ENCODE data around the gene DDC. TPM values are rescaled to one million over a fixed set of nuclear protein-coding genes. Genes with fewer than 3 reads are reported as not detected.
A peak's percentile ranks its signal among the peaks of the same experiment; 100 is the strongest.

DDC gene
- total and polyA plus RNA-seq, 4 donors: 27.2 to 74.9 (median 58.6) TPM

DNA sequence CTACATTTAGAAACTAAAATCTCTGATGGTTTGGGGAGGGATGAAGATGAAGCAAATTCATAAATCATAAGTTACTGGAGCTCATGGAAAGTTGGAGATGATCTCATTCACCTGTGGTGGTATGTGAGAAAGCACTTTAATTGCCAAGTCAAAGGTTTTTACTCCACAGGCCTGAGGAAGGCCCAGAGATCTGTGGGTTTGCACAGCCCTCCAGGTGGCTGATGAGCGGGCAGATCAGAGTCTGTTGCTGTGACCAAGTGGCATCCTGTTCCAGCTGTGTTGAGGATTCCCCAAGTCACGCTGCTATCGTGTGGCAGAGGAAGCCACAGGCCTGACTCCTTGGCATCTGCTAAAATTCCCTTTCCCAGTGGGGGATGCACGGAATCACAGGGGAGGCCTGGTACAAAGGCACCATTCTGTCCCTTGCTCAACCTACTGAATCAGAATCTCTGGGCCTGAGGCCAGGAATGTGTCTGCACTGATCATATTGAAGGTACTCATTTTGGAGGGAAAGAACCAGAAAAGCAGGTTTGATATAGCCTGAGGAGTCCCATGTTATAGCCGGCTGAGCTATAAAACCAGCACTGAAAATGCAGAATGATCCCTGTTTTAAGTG is 19.7 kb upstream of the DDC start:
- Histone ChIP-seq H3K4me3 (ENCODE audit: low read depth in 1 of 3, low read length in 3 of 3) (no peak overlapping the region), H3K27ac (ENCODE audit: low read depth in 1 of 2, low read length in 2 of 2) (no peak overlapping the region), H3K9me3 (ENCODE audit: control insufficient read depth in 4 of 4, low read length in 3 of 4) (peaks cover 0 to 4% (median 1%) of the 10 kb centered on the region in 4 donors), H3K9ac (ENCODE audit: low read depth in 1 of 2, low read length in 2 of 2) (no peak overlapping the region), H3K36me3 (ENCODE audit: control insufficient read depth in 4 of 4, insufficient read depth in 3 of 4, low read depth in 1 of 4, low read length in 3 of 4) (no peaks in the 10 kb centered on the region), H3K27me3 (ENCODE audit: control insufficient read depth in 4 of 4, insufficient read depth in 4 of 4, low read length in 3 of 4) (no peaks in the 10 kb centered on the region), H3K4me1 (ENCODE audit: control insufficient read depth in 4 of 4, insufficient read depth in 4 of 4, low read length in 3 of 4) (peaks cover 0 to 5% (median 2%) of the 10 kb centered on the region in 4 donors)
- TF ChIP-seq, protein P1, sequence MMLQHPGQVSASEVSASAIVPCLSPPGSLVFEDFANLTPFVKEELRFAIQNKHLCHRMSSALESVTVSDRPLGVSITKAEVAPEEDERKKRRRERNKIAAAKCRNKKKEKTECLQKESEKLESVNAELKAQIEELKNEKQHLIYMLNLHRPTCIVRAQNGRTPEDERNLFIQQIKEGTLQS (IDR thresholded peaks at IDR 0.05): no peak
- TF ChIP-seq SP1 (IDR thresholded peaks at IDR 0.05) (no peak), FOXA1 (IDR thresholded peaks at IDR 0.05) (no peak), TAF1 (conservative IDR thresholded peaks at IDR 0.05) (no peak), GABPA (IDR thresholded peaks at IDR 0.05 in 1 of 2, conservative IDR thresholded peaks at IDR 0.05 in 1 of 2) (no peak), JUND (IDR thresholded peaks at IDR 0.05) (no peak), RAD21 (IDR thresholded peaks at IDR 0.05) (no peak), RXRA (IDR thresholded peaks at IDR 0.05) (no peak), NR2F2 (IDR thresholded peaks at IDR 0.05) (no peak), HNF4G (IDR thresholded peaks at IDR 0.05) (no peak), YY1 (IDR thresholded peaks at IDR 0.05) (no peak)
- TF ChIP-seq, protein P2, sequence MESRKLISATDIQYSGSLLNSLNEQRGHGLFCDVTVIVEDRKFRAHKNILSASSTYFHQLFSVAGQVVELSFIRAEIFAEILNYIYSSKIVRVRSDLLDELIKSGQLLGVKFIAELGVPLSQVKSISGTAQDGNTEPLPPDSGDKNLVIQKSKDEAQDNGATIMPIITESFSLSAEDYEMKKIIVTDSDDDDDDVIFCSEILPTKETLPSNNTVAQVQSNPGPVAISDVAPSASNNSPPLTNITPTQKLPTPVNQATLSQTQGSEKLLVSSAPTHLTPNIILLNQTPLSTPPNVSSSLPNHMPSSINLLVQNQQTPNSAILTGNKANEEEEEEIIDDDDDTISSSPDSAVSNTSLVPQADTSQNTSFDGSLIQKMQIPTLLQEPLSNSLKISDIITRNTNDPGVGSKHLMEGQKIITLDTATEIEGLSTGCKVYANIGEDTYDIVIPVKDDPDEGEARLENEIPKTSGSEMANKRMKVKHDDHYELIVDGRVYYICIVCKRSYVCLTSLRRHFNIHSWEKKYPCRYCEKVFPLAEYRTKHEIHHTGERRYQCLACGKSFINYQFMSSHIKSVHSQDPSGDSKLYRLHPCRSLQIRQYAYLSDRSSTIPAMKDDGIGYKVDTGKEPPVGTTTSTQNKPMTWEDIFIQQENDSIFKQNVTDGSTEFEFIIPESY (IDR thresholded peaks at IDR 0.05): no peak
- TF ChIP-seq, protein P3, sequence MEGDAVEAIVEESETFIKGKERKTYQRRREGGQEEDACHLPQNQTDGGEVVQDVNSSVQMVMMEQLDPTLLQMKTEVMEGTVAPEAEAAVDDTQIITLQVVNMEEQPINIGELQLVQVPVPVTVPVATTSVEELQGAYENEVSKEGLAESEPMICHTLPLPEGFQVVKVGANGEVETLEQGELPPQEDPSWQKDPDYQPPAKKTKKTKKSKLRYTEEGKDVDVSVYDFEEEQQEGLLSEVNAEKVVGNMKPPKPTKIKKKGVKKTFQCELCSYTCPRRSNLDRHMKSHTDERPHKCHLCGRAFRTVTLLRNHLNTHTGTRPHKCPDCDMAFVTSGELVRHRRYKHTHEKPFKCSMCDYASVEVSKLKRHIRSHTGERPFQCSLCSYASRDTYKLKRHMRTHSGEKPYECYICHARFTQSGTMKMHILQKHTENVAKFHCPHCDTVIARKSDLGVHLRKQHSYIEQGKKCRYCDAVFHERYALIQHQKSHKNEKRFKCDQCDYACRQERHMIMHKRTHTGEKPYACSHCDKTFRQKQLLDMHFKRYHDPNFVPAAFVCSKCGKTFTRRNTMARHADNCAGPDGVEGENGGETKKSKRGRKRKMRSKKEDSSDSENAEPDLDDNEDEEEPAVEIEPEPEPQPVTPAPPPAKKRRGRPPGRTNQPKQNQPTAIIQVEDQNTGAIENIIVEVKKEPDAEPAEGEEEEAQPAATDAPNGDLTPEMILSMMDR (IDR thresholded peaks at IDR 0.05; ENCODE audit: low read depth, low read length, missing input control): no peak
- TF ChIP-seq, protein P4, sequence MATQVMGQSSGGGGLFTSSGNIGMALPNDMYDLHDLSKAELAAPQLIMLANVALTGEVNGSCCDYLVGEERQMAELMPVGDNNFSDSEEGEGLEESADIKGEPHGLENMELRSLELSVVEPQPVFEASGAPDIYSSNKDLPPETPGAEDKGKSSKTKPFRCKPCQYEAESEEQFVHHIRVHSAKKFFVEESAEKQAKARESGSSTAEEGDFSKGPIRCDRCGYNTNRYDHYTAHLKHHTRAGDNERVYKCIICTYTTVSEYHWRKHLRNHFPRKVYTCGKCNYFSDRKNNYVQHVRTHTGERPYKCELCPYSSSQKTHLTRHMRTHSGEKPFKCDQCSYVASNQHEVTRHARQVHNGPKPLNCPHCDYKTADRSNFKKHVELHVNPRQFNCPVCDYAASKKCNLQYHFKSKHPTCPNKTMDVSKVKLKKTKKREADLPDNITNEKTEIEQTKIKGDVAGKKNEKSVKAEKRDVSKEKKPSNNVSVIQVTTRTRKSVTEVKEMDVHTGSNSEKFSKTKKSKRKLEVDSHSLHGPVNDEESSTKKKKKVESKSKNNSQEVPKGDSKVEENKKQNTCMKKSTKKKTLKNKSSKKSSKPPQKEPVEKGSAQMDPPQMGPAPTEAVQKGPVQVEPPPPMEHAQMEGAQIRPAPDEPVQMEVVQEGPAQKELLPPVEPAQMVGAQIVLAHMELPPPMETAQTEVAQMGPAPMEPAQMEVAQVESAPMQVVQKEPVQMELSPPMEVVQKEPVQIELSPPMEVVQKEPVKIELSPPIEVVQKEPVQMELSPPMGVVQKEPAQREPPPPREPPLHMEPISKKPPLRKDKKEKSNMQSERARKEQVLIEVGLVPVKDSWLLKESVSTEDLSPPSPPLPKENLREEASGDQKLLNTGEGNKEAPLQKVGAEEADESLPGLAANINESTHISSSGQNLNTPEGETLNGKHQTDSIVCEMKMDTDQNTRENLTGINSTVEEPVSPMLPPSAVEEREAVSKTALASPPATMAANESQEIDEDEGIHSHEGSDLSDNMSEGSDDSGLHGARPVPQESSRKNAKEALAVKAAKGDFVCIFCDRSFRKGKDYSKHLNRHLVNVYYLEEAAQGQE (IDR thresholded peaks at IDR 0.05): no peak
- DNase-seq (ENCODE audit: low spot score): no peak
- WGBS: 89% methylated on average over 5 of the region's 5 CpGs

DNA sequence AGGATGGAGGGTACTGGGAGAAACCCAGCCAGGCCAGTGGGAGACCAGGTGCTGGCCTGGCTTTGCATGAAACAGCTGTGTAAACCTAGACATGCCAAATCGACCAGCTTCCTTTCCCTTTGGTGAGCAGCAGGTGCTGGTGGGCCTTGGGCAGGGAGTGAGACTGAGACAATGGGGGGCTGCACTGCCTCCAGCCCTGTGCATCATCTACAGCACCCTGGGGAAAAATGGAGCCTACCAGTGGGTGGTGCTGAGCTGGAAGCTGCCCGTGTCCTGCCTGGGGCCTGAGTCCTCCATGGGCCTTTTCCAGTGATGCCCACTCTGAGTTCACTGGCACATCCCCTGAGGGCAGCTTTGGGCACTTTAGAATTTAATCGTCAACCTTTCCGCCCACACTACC is 19.2 kb upstream of the DDC start:
- no peaks in the 10 kb centered on the region for H3K27me3 ChIP-seq (ENCODE audit: control insufficient read depth in 4 of 4, insufficient read depth in 4 of 4, low read length in 3 of 4)
- TF ChIP-seq HNF4A (conservative IDR thresholded peaks at IDR 0.05) (no peak), RXRA (IDR thresholded peaks at IDR 0.05) (no peak), TAF1 (conservative IDR thresholded peaks at IDR 0.05) (no peak), EGR1 (IDR thresholded peaks at IDR 0.05; ENCODE audit: low read depth in 2 of 2) (no peak), HNF4G (IDR thresholded peaks at IDR 0.05) (no peak), GABPA (IDR thresholded peaks at IDR 0.05 in 1 of 2, conservative IDR thresholded peaks at IDR 0.05 in 1 of 2) (no peak), YY1 (IDR thresholded peaks at IDR 0.05) (no peak), NR2F2 (IDR thresholded peaks at IDR 0.05) (no peak), JUND (IDR thresholded peaks at IDR 0.05) (no peak), FOXA2 (IDR thresholded peaks at IDR 0.05) (no peak), SP1 (IDR thresholded peaks at IDR 0.05) (no peak)
- TF ChIP-seq, protein P2 (IDR thresholded peaks at IDR 0.05): no peak
- TF ChIP-seq, protein P1 (IDR thresholded peaks at IDR 0.05): no peak
- TF ChIP-seq, protein P5, sequence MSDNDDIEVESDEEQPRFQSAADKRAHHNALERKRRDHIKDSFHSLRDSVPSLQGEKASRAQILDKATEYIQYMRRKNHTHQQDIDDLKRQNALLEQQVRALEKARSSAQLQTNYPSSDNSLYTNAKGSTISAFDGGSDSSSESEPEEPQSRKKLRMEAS (IDR thresholded peaks at IDR 0.05): no peak
- TF ChIP-seq, protein P3 (IDR thresholded peaks at IDR 0.05; ENCODE audit: low read depth, low read length, missing input control): no peak
- no peak overlapping the region for H3K9ac ChIP-seq (ENCODE audit: low read depth in 1 of 2, low read length in 2 of 2)
- H3K4me3 ChIP-seq (ENCODE audit: low read depth in 1 of 3, low read length in 3 of 3): peak overlapping the region in 1 of 3 donors; percentile 18
- 94% methylated on average over 4 of the region's 4 CpGs for WGBS
- no peak for DNase-seq (ENCODE audit: low spot score)
- H3K36me3 ChIP-seq (ENCODE audit: control insufficient read depth in 4 of 4, insufficient read depth in 3 of 4, low read depth in 1 of 4, low read length in 3 of 4): no peaks in the 10 kb centered on the region
- no peak overlapping the region for H3K27ac ChIP-seq (ENCODE audit: low read depth in 1 of 2, low read length in 2 of 2)
- peaks cover 0 to 7% (median 3%) of the 10 kb centered on the region in 4 donors for H3K4me1 ChIP-seq (ENCODE audit: control insufficient read depth in 4 of 4, insufficient read depth in 4 of 4, low read length in 3 of 4)
- peaks cover 0 to 4% (median 1%) of the 10 kb centered on the region in 4 donors for H3K9me3 ChIP-seq (ENCODE audit: control insufficient read depth in 4 of 4, low read length in 3 of 4)
